Measurements from ENCODE around the gene CYP19A1. TPM values are rescaled to one million over a fixed set of nuclear protein-coding genes. Genes with fewer than 3 reads are reported as not detected.

Gene CYP19A1
- total and polyA plus RNA-seq, 10 of the 15 experiments (the other 5 are each of a cell fraction or from before 2014, with no cell fraction given), result 0.08 to 1.8 (median 0.70) TPM

DNA sequence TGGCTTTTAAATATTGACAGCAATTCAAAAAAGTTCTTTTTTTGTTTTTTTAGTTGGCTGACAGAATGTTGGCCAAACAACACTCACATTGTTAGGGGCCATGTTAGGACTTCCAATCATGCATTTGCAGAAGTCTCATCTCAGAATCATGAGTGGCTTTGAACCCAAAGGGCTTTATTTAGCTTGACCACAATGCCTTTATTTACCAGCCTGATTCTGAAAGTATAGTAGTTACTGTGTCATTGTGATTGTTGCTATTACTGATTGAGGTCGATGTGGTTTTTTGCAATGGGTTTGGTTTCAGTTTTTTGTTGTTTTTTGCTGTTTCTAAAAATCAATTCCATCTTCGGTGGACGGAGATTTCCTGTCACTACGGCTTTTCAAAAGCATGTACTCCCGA lies 10.3 kb upstream of the CYP19A1 start (continued):
- TF ChIP-seq SKIL (IDR thresholded peaks at IDR 0.05; ENCODE audit: low read depth, poor library complexity, severe bottlenecking), result peak; percentile 51
- TF ChIP-seq ZZZ3 (IDR thresholded peaks at IDR 0.05; ENCODE audit: control insufficient read depth, insufficient read length, low read depth), result no peak
- TF ChIP-seq FOS (IDR thresholded peaks at IDR 0.05; ENCODE audit: borderline replicate concordance, extremely low read depth, insufficient read length), result no peak
- TF ChIP-seq SUZ12 (IDR thresholded peaks at IDR 0.05; ENCODE audit: unreplicated experiment), result no peak
- TF ChIP-seq, protein P1, sequence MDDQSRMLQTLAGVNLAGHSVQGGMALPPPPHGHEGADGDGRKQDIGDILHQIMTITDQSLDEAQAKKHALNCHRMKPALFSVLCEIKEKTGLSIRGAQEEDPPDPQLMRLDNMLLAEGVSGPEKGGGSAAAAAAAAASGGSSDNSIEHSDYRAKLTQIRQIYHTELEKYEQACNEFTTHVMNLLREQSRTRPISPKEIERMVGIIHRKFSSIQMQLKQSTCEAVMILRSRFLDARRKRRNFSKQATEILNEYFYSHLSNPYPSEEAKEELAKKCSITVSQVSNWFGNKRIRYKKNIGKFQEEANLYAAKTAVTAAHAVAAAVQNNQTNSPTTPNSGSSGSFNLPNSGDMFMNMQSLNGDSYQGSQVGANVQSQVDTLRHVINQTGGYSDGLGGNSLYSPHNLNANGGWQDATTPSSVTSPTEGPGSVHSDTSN (IDR thresholded peaks at IDR 0.05; ENCODE audit: insufficient replicate concordance, low read depth, low read length), result no peak
- TF ChIP-seq SMC3 (IDR thresholded peaks at IDR 0.05; ENCODE audit: borderline replicate concordance, low read length), result no peak
- TF ChIP-seq, protein P2, sequence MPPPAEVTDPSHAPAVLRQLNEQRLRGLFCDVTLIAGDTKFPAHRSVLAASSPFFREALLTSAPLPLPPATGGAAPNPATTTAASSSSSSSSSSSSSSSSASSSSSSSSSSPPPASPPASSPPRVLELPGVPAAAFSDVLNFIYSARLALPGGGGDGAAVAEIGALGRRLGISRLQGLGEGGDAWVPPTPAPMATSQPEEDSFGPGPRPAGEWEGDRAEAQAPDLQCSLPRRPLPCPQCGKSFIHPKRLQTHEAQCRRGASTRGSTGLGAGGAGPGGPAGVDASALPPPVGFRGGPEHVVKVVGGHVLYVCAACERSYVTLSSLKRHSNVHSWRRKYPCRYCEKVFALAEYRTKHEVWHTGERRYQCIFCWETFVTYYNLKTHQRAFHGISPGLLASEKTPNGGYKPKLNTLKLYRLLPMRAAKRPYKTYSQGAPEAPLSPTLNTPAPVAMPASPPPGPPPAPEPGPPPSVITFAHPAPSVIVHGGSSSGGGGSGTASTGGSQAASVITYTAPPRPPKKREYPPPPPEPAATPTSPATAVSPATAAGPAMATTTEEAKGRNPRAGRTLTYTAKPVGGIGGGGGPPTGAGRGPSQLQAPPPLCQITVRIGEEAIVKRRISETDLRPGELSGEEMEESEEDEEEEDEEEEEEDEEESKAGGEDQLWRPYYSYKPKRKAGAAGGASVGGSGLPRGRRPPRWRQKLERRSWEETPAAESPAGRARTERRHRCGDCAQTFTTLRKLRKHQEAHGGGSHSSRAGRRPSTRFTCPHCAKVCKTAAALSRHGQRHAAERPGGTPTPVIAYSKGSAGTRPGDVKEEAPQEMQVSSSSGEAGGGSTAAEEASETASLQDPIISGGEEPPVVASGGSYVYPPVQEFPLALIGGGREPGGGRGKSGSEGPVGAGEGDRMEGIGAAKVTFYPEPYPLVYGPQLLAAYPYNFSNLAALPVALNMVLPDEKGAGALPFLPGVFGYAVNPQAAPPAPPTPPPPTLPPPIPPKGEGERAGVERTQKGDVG (CRISPR knock-in tag; IDR thresholded peaks at IDR 0.05), result no peak
- 0 out of 2 replicates have a peak, but pooled peaks have one; percentile 40 for TF ChIP-seq TCF7 (IDR thresholded peaks at IDR 0.05; ENCODE audit: borderline replicate concordance)
- no peak for TF ChIP-seq DPF2 (IDR thresholded peaks at IDR 0.05)
- TF ChIP-seq RAD21 (IDR thresholded peaks at IDR 0.05; ENCODE audit: insufficient read depth, low read depth, low read length), result no peak
- TF ChIP-seq, protein P3, sequence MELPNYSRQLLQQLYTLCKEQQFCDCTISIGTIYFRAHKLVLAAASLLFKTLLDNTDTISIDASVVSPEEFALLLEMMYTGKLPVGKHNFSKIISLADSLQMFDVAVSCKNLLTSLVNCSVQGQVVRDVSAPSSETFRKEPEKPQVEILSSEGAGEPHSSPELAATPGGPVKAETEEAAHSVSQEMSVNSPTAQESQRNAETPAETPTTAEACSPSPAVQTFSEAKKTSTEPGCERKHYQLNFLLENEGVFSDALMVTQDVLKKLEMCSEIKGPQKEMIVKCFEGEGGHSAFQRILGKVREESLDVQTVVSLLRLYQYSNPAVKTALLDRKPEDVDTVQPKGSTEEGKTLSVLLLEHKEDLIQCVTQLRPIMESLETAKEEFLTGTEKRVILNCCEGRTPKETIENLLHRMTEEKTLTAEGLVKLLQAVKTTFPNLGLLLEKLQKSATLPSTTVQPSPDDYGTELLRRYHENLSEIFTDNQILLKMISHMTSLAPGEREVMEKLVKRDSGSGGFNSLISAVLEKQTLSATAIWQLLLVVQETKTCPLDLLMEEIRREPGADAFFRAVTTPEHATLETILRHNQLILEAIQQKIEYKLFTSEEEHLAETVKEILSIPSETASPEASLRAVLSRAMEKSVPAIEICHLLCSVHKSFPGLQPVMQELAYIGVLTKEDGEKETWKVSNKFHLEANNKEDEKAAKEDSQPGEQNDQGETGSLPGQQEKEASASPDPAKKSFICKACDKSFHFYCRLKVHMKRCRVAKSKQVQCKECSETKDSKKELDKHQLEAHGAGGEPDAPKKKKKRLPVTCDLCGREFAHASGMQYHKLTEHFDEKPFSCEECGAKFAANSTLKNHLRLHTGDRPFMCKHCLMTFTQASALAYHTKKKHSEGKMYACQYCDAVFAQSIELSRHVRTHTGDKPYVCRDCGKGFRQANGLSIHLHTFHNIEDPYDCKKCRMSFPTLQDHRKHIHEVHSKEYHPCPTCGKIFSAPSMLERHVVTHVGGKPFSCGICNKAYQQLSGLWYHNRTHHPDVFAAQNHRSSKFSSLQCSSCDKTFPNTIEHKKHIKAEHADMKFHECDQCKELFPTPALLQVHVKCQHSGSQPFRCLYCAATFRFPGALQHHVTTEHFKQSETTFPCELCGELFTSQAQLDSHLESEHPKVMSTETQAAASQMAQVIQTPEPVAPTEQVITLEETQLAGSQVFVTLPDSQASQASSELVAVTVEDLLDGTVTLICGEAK (IDR thresholded peaks at IDR 0.05; ENCODE audit: borderline replicate concordance), result no peak
- TF ChIP-seq POLR2A (IDR thresholded peaks at IDR 0.05; ENCODE audit: low read depth, low read length), result no peak
- 0 out of 2 replicates have a peak, but pooled peaks have one; percentile 47 for TF ChIP-seq GABPA (IDR thresholded peaks at IDR 0.05; ENCODE audit: low read depth)
- TF ChIP-seq YY1 (IDR thresholded peaks at IDR 0.05; ENCODE audit: low read depth, low read length), result 0 out of 2 replicates have a peak, but pooled peaks have one; percentile 45
- TF ChIP-seq ZNF622 (IDR thresholded peaks at IDR 0.05), result no peak
- TF ChIP-seq ZNF384 (IDR thresholded peaks at IDR 0.05; ENCODE audit: borderline replicate concordance, low read depth, low read length), result peak; percentile 6; the same call in 1 of the 2 replicates
- TF ChIP-seq, protein P4, sequence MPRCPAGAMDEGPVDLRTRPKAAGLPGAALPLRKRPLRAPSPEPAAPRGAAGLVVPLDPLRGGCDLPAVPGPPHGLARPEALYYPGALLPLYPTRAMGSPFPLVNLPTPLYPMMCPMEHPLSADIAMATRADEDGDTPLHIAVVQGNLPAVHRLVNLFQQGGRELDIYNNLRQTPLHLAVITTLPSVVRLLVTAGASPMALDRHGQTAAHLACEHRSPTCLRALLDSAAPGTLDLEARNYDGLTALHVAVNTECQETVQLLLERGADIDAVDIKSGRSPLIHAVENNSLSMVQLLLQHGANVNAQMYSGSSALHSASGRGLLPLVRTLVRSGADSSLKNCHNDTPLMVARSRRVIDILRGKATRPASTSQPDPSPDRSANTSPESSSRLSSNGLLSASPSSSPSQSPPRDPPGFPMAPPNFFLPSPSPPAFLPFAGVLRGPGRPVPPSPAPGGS (IDR thresholded peaks at IDR 0.05; ENCODE audit: borderline replicate concordance, insufficient read depth, low read depth, low read length, poor library complexity, severe bottlenecking), result peak; percentile 38
- peak; percentile 92 for TF ChIP-seq MTA3 (IDR thresholded peaks at IDR 0.05; ENCODE audit: borderline replicate concordance, low read length)
- peak; percentile 79 for TF ChIP-seq JUNB (IDR thresholded peaks at IDR 0.05)
